Testis (tissue), 3 donors: ENCODE data around the gene CHMP5. TPM values are rescaled to one million over a fixed set of nuclear protein-coding genes. Genes with fewer than 3 reads are reported as not detected.

ENCODE experiments used
- DNase-seq: peaks from one replicate; pipeline ENCODE4 v3.0.0-alpha.2; 2019
- H3K27ac ChIP-seq, 2 donors: fragments of 200-600 bp; sonication (generic); one replicate each; pipeline ENCODE4 v1.5.1; 2019
- H3K27me3 ChIP-seq: fragments of 200-600 bp; sonication (generic); one replicate; pipeline ENCODE4 v1.5.1; 2019
- H3K36me3 ChIP-seq: fragments of 200-600 bp; sonication (generic); one replicate; pipeline ENCODE4 v1.5.1; 2017; ENCODE audit warnings: low read depth; ENCODE audit errors: missing control alignments
- H3K4me1 ChIP-seq: fragments of 200-600 bp; sonication (generic); one replicate; pipeline ENCODE4 v1.5.1; 2019
- H3K4me3 ChIP-seq, 2 donors: fragments of 200-600 bp; sonication (generic); one replicate each; pipeline ENCODE4 v1.5.1; 2017 to 2019
- H3K9me3 ChIP-seq: fragments of 200-600 bp; sonication (generic); one replicate; pipeline ENCODE4 v1.5.1; 2017
- CTCF ChIP-seq, 3 experiments: fragments of 450-650 bp in 2 of 3; fragments of 200-600 bp in 1 of 3; sonication (generic) in 1 of 3; IDR thresholded peaks; one replicate each; pipeline ENCODE4 v1.5.1; 2016 to 2019; ENCODE audit warnings: antibody characterized with exemption in 3 of 3, mild to moderate bottlenecking in 2 of 3, moderate library complexity in 1 of 3
- POLR2A ChIP-seq: fragments of 450-650 bp; IDR thresholded peaks from one replicate; pipeline ENCODE4 v1.6.1; 2017; ENCODE audit warnings: antibody characterized with exemption, mild to moderate bottlenecking, moderate library complexity
- WGBS, 2 donors: methylation state at CpG; one replicate each; pipeline ENCODE4 v1.1.5; 2018; 5-methylcytosine and 5-hydroxymethylcytosine counted together
- intact Hi-C: fragments of 100-400 bp; cut with DNase I; formaldehyde crosslinking; loops from one replicate; pipeline ENCODE4 v1.15.1; 2023; ENCODE audit warnings: low total_unique reads
- polyA plus RNA-seq: library from polyadenylated mRNA; stranded (reverse); fragments of 350-450 nt; fragmentation: Illumina TruSeq; extraction: RNeasy Lipid Tissue Mini Kit (QIAGEN cat#74804); gene quantifications from one replicate; pipeline ENCODE4 v1.2.3, GENCODE V29; 2014; ENCODE audit warnings: low read depth, low replicate concordance; ENCODE audit not compliant: insufficient read depth
- total RNA-seq, 2 donors: library from RNA; depleted of rRNA; stranded (reverse); fragments of >200 nt; gene quantifications; one replicate each; pipeline ENCODE4 v1.2.3, GENCODE V29; 2016

Gene CHMP5
- total and polyA plus RNA-seq, 3 donors from 2014 or later: 53.2 to 84.1 (median 57.0) TPM

GRCh38 chr9:33242609-33243134, 22.2 kb upstream of the CHMP5 start:
- 79 to 83% methylated on average over 6 of the region's 6 CpGs for WGBS, 2 donors
- no peak overlapping the region for H3K27ac ChIP-seq
- intact Hi-C loops: no loop called here
- H3K9me3 ChIP-seq: no peaks in the 10 kb centered on the region
- H3K27me3 ChIP-seq: no peaks in the 10 kb centered on the region
- no peak for DNase-seq
- H3K4me1 ChIP-seq: no peaks in the 10 kb centered on the region
- no peak for TF ChIP-seq CTCF (IDR thresholded peaks at IDR 0.05)
- TF ChIP-seq POLR2A: no peak
- no peak overlapping the region for H3K4me3 ChIP-seq
- no peaks in the 10 kb centered on the region for H3K36me3 ChIP-seq

- Histone ChIP-seq H3K4me1 (no peaks in the 10 kb centered on the region), H3K27me3 (no peaks in the 10 kb centered on the region), H3K27ac (no peak overlapping the region), H3K4me3 (no peak overlapping the region), H3K36me3 (no peaks in the 10 kb centered on the region), H3K9me3 (no peaks in the 10 kb centered on the region)
- DNase-seq: no peak
- WGBS, 2 donors: 84% methylated on average over 8 to 9 of the region's 9 CpGs
- TF ChIP-seq POLR2A (no peak), CTCF (IDR thresholded peaks at IDR 0.05) (no peak)
- intact Hi-C loops: no loop called here
Measured at GRCh38 chr9:33244137-33244784, 20.6 kb upstream of the CHMP5 start.

GRCh38 chr9:33245341-33245740, 19.5 kb upstream of the CHMP5 start:
- no peaks in the 10 kb centered on the region for H3K4me1 ChIP-seq
- no peak for TF ChIP-seq CTCF (IDR thresholded peaks at IDR 0.05)
- TF ChIP-seq POLR2A: no peak
- H3K36me3 ChIP-seq: no peaks in the 10 kb centered on the region
- H3K4me3 ChIP-seq: no peak overlapping the region
- H3K9me3 ChIP-seq: no peaks in the 10 kb centered on the region
- DNase-seq: no peak
- no peaks in the 10 kb centered on the region for H3K27me3 ChIP-seq
- no peak overlapping the region for H3K27ac ChIP-seq
- WGBS, 2 donors: 78 to 85% methylated on average over 2 of the region's 2 CpGs
- intact Hi-C loops: no loop called here

- DNase-seq: no peak
- intact Hi-C loops: no loop called here
- Histone ChIP-seq H3K4me3 (no peak overlapping the region), H3K4me1 (no peaks in the 10 kb centered on the region), H3K9me3 (no peaks in the 10 kb centered on the region), H3K27ac (no peak overlapping the region), H3K27me3 (no peaks in the 10 kb centered on the region), H3K36me3 (no peaks in the 10 kb centered on the region)
- 92 to 94% methylated on average over 6 to 9 of the region's 9 CpGs for WGBS, 2 donors
- no peak for TF ChIP-seq POLR2A
- TF ChIP-seq CTCF (IDR thresholded peaks at IDR 0.05): no peak
Measured at GRCh38 chr9:33246269-33246860, 18.5 kb upstream of the CHMP5 start.
